ENCODE data around the gene KCNQ5.

KCNQ5 gene

GRCh38 chr6:73004231-73004630, 382.4 kb downstream of the KCNQ5 start (continued):
- no peak for TF ChIP-seq ZNF132 (tag by site-specific recombination; IDR thresholded peaks at IDR 0.05; ENCODE audit: borderline replicate concordance)
- TF ChIP-seq KLF16 (tag by site-specific recombination; IDR thresholded peaks at IDR 0.05): no peak
- no peak for TF ChIP-seq ZNF280D (tag by site-specific recombination; IDR thresholded peaks at IDR 0.05)
- no peak for TF ChIP-seq ZNF184 (tag by site-specific recombination; IDR thresholded peaks at IDR 0.05)
- no peak for TF ChIP-seq ZXDB (tag by site-specific recombination; IDR thresholded peaks at IDR 0.05)
- TF ChIP-seq ZNF544 (tag by site-specific recombination; IDR thresholded peaks at IDR 0.05): no peak
- TF ChIP-seq ZNF654 (tag by site-specific recombination; IDR thresholded peaks at IDR 0.05; ENCODE audit: low read depth): no peak

GRCh38 chr6:73004861-73005260, 383.0 kb downstream of the KCNQ5 start:
- Histone ChIP-seq H3K27ac (ENCODE audit: extremely low read depth, low read depth, low read length) (no peak overlapping the region), H3K4me1 (ENCODE audit: control insufficient read depth, insufficient read depth, low read length) (no peaks in the 10 kb centered on the region), H3K4me3 (ENCODE audit: low read depth, low read length) (no peak overlapping the region), H3K36me3 (ENCODE audit: control insufficient read depth in 2 of 2, insufficient read depth in 1 of 2, low read length in 2 of 2) (no peaks in the 10 kb centered on the region), H3K9me3 (ENCODE audit: control insufficient read depth, insufficient read depth, low read depth, low read length) (no peaks in the 10 kb centered on the region)
- ChIA-PET POLR2A (no interaction called here), CTCF (interaction anchor here (0.6 to 0.8 kb wide), 2 partner anchors 149 to 384 kb away, joined by 3 to 4 read pairs; no protein-coding TSS in a partner anchor)
- TF ChIP-seq ZXDB (tag by site-specific recombination; IDR thresholded peaks at IDR 0.05): no peak
- TF ChIP-seq ZNF785 (tag by site-specific recombination; IDR thresholded peaks at IDR 0.05): no peak
- TF ChIP-seq ZNF23 (tag by site-specific recombination; IDR thresholded peaks at IDR 0.05; ENCODE audit: borderline replicate concordance): no peak
- TF ChIP-seq BCL6B (tag by site-specific recombination; IDR thresholded peaks at IDR 0.05): no peak
- no peak for TF ChIP-seq ZBTB8A (tag by site-specific recombination; IDR thresholded peaks at IDR 0.05)
- no peak for TF ChIP-seq PRDM1 (tag by site-specific recombination; IDR thresholded peaks at IDR 0.05)
- TF ChIP-seq KLF10 (tag by site-specific recombination; IDR thresholded peaks at IDR 0.05): no peak
- TF ChIP-seq ZNF639 (tag by site-specific recombination; IDR thresholded peaks at IDR 0.05): no peak
- no peak for TF ChIP-seq ZBTB26 (tag by site-specific recombination; optimal IDR thresholded peaks at IDR 0.05)
- TF ChIP-seq SP3 (tag by site-specific recombination; IDR thresholded peaks at IDR 0.05): no peak
- TF ChIP-seq ZNF19 (tag by site-specific recombination; IDR thresholded peaks at IDR 0.05; ENCODE audit: low read depth): no peak
- TF ChIP-seq ZNF302 (tag by site-specific recombination; IDR thresholded peaks at IDR 0.05; ENCODE audit: low read depth): no peak
- TF ChIP-seq ZNF292 (tag by site-specific recombination; IDR thresholded peaks at IDR 0.05; ENCODE audit: borderline replicate concordance, low read depth): no peak
- no peak for TF ChIP-seq YY2 (tag by site-specific recombination; IDR thresholded peaks at IDR 0.05)
- TF ChIP-seq GLIS1 (tag by site-specific recombination; IDR thresholded peaks at IDR 0.05): no peak
- no peak for TF ChIP-seq ZNF76 (tag by site-specific recombination; IDR thresholded peaks at IDR 0.05; ENCODE audit: borderline replicate concordance, low read depth)
- TF ChIP-seq GLIS2 (tag by site-specific recombination; IDR thresholded peaks at IDR 0.05): no peak
- no peak for TF ChIP-seq PRDM4 (tag by site-specific recombination; IDR thresholded peaks at IDR 0.05)

Data from HEK293 (cell line).